Right cardiac atrium (tissue), 5 donors: ENCODE measurements around the gene CELSR3. TPM values are rescaled to one million over a fixed set of nuclear protein-coding genes. Genes with fewer than 3 reads are reported as not detected.
A peak's percentile ranks its signal among the peaks of the same experiment; 100 is the strongest.

Experiments
- ATAC-seq, 2 donors: fragments of 200-7000 bp; cut with Tn5 transposase; one replicate each; pipeline versions ENCODE4 v1.8.0 to v1.9.1; 2020; ENCODE audit warnings: moderate library complexity in 2 of 2, mild to moderate bottlenecking in 1 of 2
- DNase-seq, 3 donors: peaks; one replicate each; pipeline ENCODE4 v3.0.0-alpha.2; 2020
- H3K27ac ChIP-seq: one replicate; pipeline ENCODE4 v1.5.1; 2013; ENCODE audit warnings: mild to moderate bottlenecking, low read length, control low read depth, moderate library complexity
- H3K27me3 ChIP-seq: one replicate; pipeline ENCODE4 v1.6.1; 2013; ENCODE audit not compliant: control insufficient read depth, insufficient read depth
- H3K4me1 ChIP-seq: one replicate; pipeline ENCODE4 v1.6.1; 2013; ENCODE audit warnings: low read length; ENCODE audit not compliant: control insufficient read depth, insufficient read depth
- H3K4me3 ChIP-seq: one replicate; pipeline ENCODE4 v1.5.1; 2013; ENCODE audit warnings: low read length, control low read depth
- H3K9me3 ChIP-seq: one replicate; pipeline ENCODE4 v1.6.1; 2013; ENCODE audit warnings: low read length; ENCODE audit not compliant: control insufficient read depth
- WGBS: extraction: QIAGEN DNeasy Blood & Tissue Kit; methylation state at CpG from one replicate; pipeline ENCODE4 v1.1.7; 2013; 5-methylcytosine and 5-hydroxymethylcytosine counted together
- intact Hi-C, 4 donors: fragments of 100-400 bp; cut with DNase I; formaldehyde crosslinking; loops; one replicate each; pipeline versions ENCODE4 v1.11.0 to v1.14.0; 2022 to 2023
- polyA plus RNA-seq: library from polyadenylated mRNA; stranded (reverse); fragments of 200-250 nt; gene quantifications from one replicate; pipeline ENCODE4 v1.2.3, GENCODE V29; 2013
- total RNA-seq, 4 donors: library from RNA; stranded (reverse); fragmentation: NEBNext Ultra II Directional; extraction: Animal tissue kit (Norgen Biotek cat#: 25700); gene quantifications; one replicate each; pipeline ENCODE4 v1.2.1, GENCODE V29; 2021
- donor health status: healthy with polysubstance abuse.
- donor health status: DM: no; HTN: yes; CAD: no.
- donor health status: DM: no; HTN: no; CAD: no.
- donor health status: DM: no; HTN: yes; CAD: no; lungs with severe emphysema.
- donor health status: DM: yes; HTN: yes; CAD: no.

Gene CELSR3
- total and polyA plus RNA-seq, 5 donors = 0.20 to 0.33 (median 0.27) TPM

GRCh38 chr3:48596676-48597407, 65.8 kb downstream of the CELSR3 start:
- ATAC-seq (peak in 1 of 2 donors; percentile 1), DNase-seq (peak in 1 of 3 donors; percentile 33)
- 65% methylated on average over 8 of the region's 8 CpGs for WGBS
- intact Hi-C loops = no loop called here
- H3K4me1 ChIP-seq = peaks cover 25% of the 10 kb centered on the region
- no peaks in the 10 kb centered on the region for H3K27me3 ChIP-seq
- peak overlapping the region; percentile 94 for H3K27ac ChIP-seq
- no peak overlapping the region for H3K4me3 ChIP-seq
- no peaks in the 10 kb centered on the region for H3K9me3 ChIP-seq

- WGBS = 58% methylated on average over 5 of the region's 5 CpGs
- ATAC-seq = peak in 1 of 2 donors; percentile 2
- Histone ChIP-seq H3K4me3 (no peak overlapping the region), H3K27me3 (no peaks in the 10 kb centered on the region), H3K4me1 (peaks cover 25% of the 10 kb centered on the region), H3K27ac (peak overlapping the region; percentile 94), H3K9me3 (no peaks in the 10 kb centered on the region)
- intact Hi-C loops = no loop called here
- peak in 2 of 3 donors; percentile 31 to 41 for DNase-seq
Measured at GRCh38 chr3:48596157-48596556, 66.5 kb downstream of the CELSR3 start.

GRCh38 chr3:48595526-48596121, 67.1 kb downstream of the CELSR3 start:
- H3K27me3 ChIP-seq = no peaks in the 10 kb centered on the region
- H3K4me1 ChIP-seq = peaks cover 25% of the 10 kb centered on the region
- peak overlapping the region; percentile 94 for H3K27ac ChIP-seq
- 38% methylated on average over 10 of the region's 10 CpGs for whole genome bisulfite sequencing
- peak in 1 of 2 donors; percentile 12 for ATAC-seq
- H3K4me3 ChIP-seq = no peak overlapping the region
- intact Hi-C loops = no loop called here
- H3K9me3 ChIP-seq = no peaks in the 10 kb centered on the region
- peak; percentile 66 to 69 (median 67) for DNase-seq

GRCh38 chr3:48595075-48595525, 67.6 kb downstream of the CELSR3 start, which contains the start of gene COL7A1:
Gene COL7A1 (minus strand): TSS chr3:48595329. CDS start chr3:48595159, 170 bp downstream.
- Histone ChIP-seq H3K27ac (peak within 1 kb of the TSS; percentile 94), H3K27me3 (no peaks in the 10 kb centered on the region), H3K4me1 (peaks cover 25% of the 10 kb centered on the region), H3K9me3 (no peaks in the 10 kb centered on the region), H3K4me3 (peak within 1 kb of the TSS; percentile 2)
- 3% methylated on average over 35 of the region's 35 CpGs for WGBS
- peak in 2 of 3 donors; percentile 69 to 74 for DNase-seq
- no peak for ATAC-seq
- intact Hi-C loops = no loop called here

GRCh38 chr3:48594417-48595049, 68.2 kb downstream of the CELSR3 start:
- no peaks in the 10 kb centered on the region for H3K9me3 ChIP-seq
- DNase-seq (peak in 2 of 3 donors; percentile 61 to 68), ATAC-seq (no peak)
- intact Hi-C loops = no loop called here
- H3K27me3 ChIP-seq = no peaks in the 10 kb centered on the region
- peaks cover 21% of the 10 kb centered on the region for H3K4me1 ChIP-seq
- H3K27ac ChIP-seq = no peak overlapping the region
- peak overlapping the region; percentile 2 for H3K4me3 ChIP-seq
- 36% methylated on average over 39 of the region's 39 CpGs for WGBS

- WGBS = 92% methylated on average over 9 of the region's 9 CpGs
- ATAC-seq (no peak), DNase-seq (peak in 1 of 3 donors; percentile 37)
- Histone ChIP-seq H3K4me3 (no peak overlapping the region), H3K4me1 (peaks cover 14% of the 10 kb centered on the region), H3K9me3 (no peaks in the 10 kb centered on the region), H3K27ac (no peak overlapping the region), H3K27me3 (no peaks in the 10 kb centered on the region)
- intact Hi-C loops = no loop called here
Measured at GRCh38 chr3:48593337-48593736, 69.3 kb downstream of the CELSR3 start.

GRCh38 chr3:48592519-48593087, 70.1 kb downstream of the CELSR3 start:
- H3K27me3 ChIP-seq = no peaks in the 10 kb centered on the region
- no peak overlapping the region for H3K27ac ChIP-seq
- 90% methylated on average over 21 of the region's 21 CpGs for WGBS
- peaks cover 10% of the 10 kb centered on the region for H3K4me1 ChIP-seq
- DNase-seq (peak in 2 of 3 donors; percentile 45 to 46), ATAC-seq (no peak)
- H3K9me3 ChIP-seq = no peaks in the 10 kb centered on the region
- H3K4me3 ChIP-seq = no peak overlapping the region
- intact Hi-C loops = no loop called here

GRCh38 chr3:48591886-48592518, 70.7 kb downstream of the CELSR3 start:
- H3K27me3 ChIP-seq = no peaks in the 10 kb centered on the region
- H3K27ac ChIP-seq = no peak overlapping the region
- H3K4me3 ChIP-seq = no peak overlapping the region
- ATAC-seq = no peak
- WGBS = 90% methylated on average over 22 of the region's 22 CpGs
- peaks cover 10% of the 10 kb centered on the region for H3K4me1 ChIP-seq
- no peak for DNase-seq
- no peaks in the 10 kb centered on the region for H3K9me3 ChIP-seq
- intact Hi-C loops = no loop called here

GRCh38 chr3:48591436-48591835, 71.2 kb downstream of the CELSR3 start:
- H3K27ac ChIP-seq = no peak overlapping the region
- 88% methylated on average over 14 of the region's 14 CpGs for WGBS
- H3K4me3 ChIP-seq = no peak overlapping the region
- ATAC-seq (no peak), DNase-seq (peak in 1 of 3 donors; percentile 47)
- H3K9me3 ChIP-seq = no peaks in the 10 kb centered on the region
- no peaks in the 10 kb centered on the region for H3K27me3 ChIP-seq
- intact Hi-C loops = no loop called here
- H3K4me1 ChIP-seq = peaks cover 6% of the 10 kb centered on the region

- WGBS = 64% methylated on average over 15 of the region's 15 CpGs
- Histone ChIP-seq H3K4me1 (no peaks in the 10 kb centered on the region), H3K4me3 (no peak overlapping the region), H3K27ac (no peak overlapping the region), H3K9me3 (no peaks in the 10 kb centered on the region), H3K27me3 (no peaks in the 10 kb centered on the region)
- intact Hi-C loops = no loop called here
- ATAC-seq = no peak
- no peak for DNase-seq
Measured at GRCh38 chr3:48588230-48588629, 74.5 kb downstream of the CELSR3 start.
